NCI-H2227 (cell line): ENCODE measurements around the gene DNAAF1.
"Not testable (repeated sequence)": the region's sequence is repeated elsewhere in the genome, so short reads cannot be mapped to it uniquely, and the experiment has no call there.

ENCODE experiments used
- DNase-seq: peaks from one replicate; lab custom pipeline; 2025; ENCODE audit not compliant: unreplicated experiment; lab: John Stamatoyannopoulos, UW

Gene DNAAF1

DNA sequence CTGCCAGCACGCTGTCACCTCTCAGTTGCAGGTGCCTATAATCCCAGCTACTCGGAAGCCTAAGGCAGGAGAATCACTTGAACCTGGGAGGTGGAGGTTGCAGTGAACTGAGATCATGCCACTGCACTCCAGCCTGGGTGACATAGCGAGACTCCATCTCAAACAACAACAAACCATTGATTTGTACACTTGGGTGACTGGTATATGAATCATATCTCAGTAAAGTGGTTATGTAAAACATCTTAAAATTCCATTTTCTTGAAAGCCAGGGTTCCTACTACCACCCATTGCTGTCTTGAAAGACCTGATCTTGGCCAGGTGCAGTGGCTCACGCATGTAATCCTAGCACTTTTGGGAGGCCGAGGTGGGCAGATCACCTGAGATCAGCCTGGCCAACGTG, 60.0 kb downstream of the DNAAF1 start:
- not testable (repeated sequence) for DNase-seq

DNA sequence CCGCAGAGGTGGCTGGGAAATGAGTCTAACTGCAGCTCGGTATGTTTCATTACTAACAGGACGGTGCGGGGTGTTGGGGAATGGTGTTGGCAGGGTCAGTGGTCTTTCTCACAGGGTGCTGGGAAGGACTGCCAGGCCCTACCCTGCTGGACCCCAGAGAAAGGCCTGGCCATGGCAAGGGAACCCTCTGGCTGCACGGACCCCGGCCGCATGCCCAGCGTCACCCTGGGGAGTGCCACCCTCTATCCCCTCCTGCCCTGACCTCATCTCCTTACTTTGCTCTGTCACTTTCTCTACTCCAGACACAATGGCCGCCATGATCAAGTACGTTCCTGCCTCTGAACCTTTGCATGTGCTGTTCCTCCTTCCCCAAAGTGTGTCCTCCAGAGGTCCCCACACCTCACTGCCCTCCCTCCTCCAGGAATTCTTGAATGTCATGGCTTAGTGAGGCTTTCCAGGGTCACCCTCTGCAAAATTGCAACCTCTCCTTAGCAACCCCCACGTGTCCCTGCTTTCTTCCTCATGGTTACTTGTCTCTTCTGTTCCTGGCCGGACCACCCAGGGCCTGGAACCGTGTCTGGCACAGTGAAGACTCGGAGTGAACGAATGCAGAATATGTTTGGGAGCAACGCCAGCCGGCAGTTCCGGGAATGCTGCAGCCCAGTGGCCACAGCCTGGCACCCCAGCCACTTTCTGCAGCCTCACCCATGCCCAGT, 61.0 kb downstream of the DNAAF1 start:
- DNase-seq = no peak

DNA sequence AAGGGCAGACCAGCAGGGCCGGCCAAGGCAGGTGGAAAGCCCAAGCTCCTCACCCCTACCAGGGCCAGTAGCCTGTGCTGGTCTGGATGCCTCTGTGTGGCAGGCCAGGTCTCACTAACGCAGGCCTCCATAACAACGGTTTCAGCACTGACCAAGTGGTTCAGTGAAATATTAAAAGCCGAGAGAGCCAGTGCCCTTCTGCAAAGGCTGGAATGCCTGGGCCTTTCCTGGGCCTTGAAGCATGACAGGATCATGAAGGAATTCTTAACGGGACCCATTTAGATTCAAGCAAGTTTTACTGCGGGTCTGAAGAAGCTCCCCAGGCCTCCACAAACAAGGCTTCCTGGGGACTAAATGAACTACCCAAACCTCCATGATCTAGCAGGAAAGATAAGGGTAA, 62.1 kb downstream of the DNAAF1 start:
- no peak for DNase-seq

- DNase-seq = no peak
Measured at GRCh38 chr16:84207879-84208278, 62.8 kb downstream of the DNAAF1 start.

GRCh38 chr16:84209989-84210388, 64.9 kb downstream of the DNAAF1 start:
- no peak for DNase-seq

- DNase-seq = no peak
Measured at GRCh38 chr16:84212154-84212553, 67.0 kb downstream of the DNAAF1 start.

DNA sequence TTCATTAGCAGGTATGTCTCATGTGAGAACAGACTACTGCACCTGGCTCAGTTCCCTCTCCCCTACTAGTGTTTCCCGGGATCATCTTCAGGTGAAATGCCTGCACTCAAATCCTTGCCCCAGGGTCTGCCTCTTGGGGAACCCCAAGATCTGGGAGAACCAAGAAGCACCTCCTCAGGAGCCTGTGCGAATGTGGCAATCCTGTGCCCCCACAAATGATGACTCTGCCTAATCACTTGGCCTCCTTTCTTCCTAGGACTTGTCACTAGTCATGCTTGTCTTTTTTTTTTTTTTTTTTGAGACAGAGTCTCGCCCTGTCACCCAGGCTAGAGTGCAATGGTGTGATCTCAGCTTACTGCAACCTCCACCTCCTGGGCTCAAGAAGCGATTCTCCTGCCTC, 67.5 kb downstream of the DNAAF1 start:
- DNase-seq = no peak

GRCh38 chr16:84214451-84215066, 69.5 kb downstream of the DNAAF1 start:
- DNase-seq = no peak

DNA sequence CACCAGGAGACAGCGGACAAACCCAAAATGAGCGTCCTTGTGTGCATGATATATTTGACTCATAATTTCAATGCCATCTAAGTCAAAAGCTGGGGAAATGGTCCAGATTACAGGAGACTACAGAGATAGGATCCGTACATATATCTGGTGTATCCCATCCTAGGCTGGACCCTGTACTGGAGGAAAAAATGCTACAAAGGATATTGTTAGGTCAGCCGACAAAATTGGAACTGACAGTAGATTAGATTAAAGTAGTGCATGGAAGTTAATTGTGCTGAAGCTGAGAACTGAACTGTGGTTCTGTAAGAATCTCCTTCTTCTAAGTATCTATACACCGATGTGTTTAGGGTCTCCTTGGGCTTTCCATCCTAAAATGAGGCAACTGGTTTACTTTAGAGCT, 70.4 kb downstream of the DNAAF1 start:
- DNase-seq = no peak

DNA sequence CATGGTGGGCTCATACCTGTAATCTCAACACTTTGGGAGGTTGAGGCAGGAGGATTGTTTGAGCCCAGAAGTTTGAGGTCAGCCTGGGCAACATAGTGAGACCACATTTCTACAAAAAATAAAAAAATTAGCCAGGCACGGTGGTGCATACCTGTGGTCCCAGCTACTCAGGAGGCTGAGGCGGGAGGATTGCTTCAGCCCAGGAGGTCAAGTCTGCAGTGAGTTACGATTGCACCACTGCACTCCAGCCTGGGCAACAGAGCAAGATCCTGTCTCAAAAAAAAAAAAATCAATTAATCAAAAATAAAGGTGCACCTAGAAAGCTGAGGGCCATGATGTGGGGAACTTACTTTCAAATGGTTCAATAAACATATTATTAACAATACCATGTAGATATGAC, 71.0 kb downstream of the DNAAF1 start:
- not testable (repeated sequence) for DNase-seq

DNA sequence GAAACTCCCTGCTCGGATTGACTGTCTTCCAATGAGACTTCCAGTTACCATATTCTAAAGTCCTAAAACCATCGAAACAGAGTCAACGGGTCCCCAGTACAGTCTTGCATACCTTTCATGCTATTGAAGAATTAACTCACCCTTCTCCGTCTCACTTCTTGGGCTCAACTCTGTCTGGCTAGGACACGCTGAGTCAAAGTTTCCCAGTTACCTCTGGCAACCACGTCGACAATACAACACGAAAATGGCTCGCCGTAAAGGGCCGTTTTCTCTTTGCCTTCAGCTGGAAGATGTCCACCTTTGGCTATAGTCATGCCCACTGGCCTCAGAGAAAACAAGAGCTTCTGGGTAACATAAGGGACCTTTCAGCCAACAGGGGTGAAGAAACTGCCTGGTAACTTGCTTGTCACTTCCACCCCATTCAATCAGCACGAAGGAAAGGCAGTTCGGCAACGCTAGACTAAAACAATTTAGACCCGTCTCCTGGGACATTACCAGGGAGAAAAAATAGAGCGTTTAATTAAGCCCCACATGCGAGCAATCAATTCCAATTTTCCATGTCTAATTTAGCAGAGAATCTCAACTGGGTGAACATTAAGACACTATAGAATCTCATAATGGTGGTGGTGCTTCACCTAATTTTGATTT, 73.2 kb downstream of the DNAAF1 start:
- no peak for DNase-seq

GRCh38 chr16:84218956-84219355, 73.8 kb downstream of the DNAAF1 start:
- no peak for DNase-seq

- no peak for DNase-seq
Measured at GRCh38 chr16:84220851-84221250, 75.7 kb downstream of the DNAAF1 start.

- DNase-seq = no peak
Measured at GRCh38 chr16:84223456-84223855, 78.3 kb downstream of the DNAAF1 start.

GRCh38 chr16:84224554-84224953, 79.4 kb downstream of the DNAAF1 start:
- DNase-seq = no peak

DNA sequence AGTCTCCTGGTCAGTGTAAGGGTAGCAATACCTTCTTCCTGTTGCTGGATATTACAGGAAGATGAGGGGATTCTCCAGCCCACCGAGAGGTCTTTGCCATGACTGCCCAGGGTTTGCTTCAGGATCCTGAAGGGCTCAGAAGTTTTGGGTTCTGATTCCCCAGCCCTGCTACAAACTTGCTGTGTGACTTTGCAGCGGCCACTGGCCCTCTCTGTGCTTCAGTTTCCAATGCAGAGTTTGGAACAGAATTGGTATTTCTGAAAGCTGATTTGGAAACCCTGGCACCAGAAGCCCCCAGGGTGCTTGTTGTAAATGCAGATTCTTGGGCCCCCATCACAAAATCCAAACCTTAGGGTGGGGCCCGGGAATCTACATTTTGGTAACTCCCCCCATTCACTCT, 80.0 kb downstream of the DNAAF1 start:
- no peak for DNase-seq

- DNase-seq = no peak
Measured at GRCh38 chr16:84225571-84225970, 80.5 kb downstream of the DNAAF1 start.

DNA sequence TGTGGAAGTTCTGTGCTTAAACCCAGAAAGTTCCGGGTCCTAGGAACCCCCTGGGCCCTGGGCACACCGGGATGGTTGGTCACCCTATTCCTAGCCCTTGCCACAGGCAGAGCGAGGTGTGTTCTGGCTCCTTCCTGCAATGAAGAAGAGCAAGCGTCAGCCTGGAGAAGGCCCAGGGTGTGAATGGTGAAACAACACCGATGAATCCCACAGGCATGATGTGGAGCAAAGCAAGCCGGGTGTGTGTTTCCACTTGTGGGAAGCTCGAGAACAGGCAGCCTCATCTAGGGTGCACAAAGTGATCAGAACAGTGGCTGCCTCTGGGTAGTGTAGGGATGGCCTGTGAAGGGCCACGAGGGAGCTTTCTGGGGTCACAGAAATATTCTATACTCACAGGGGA, 80.9 kb downstream of the DNAAF1 start:
- no peak for DNase-seq
